ELF-1 (cell line): ENCODE measurements around the gene FCMR.

Experiments
- DNase-seq: peaks from one replicate; pipeline ENCODE4 v3.0.0-alpha.2; 2016; ENCODE audit warnings: low read depth, low spot score

FCMR gene

DNA sequence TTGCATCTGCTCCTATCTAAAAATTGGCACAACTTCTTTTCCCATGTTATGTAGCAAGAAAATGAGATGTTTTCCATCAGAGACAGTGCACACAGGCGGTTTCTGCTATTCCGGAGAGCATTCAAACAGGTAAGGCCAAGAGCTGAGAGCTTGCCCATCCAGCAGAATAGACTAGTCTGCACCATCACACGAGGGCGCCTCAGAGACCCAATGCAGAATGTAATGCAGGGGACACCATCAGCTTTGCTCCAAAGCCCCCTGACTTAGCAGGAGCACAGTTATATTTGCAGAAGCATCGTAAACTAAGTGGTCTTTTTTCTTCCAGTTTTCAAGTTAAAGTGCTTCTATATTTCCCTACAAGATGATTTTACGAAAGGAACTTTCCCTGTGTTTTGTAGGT, 19.8 kb downstream of the FCMR start:
- DNase-seq, result no peak

DNA sequence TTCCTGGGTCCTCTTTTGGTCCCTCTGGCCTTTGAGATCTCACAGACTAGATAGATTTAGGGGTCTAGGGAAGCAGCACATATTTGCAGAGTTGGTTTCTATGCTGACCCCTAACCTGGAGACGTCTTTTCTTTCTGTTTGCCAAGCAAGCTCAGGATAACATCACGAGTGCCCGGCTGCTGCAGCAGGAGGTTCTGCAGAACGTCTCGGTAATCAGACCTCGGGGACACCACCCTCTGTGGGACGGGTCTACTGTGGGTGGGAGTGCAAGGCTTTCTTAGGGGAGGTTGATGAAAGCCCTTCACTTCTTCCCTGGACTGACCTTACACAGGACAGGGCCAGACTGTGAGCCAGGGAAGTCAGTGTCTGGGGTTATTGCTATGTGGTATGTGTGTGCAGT, 21.6 kb downstream of the FCMR start:
- DNase-seq, result no peak

DNA sequence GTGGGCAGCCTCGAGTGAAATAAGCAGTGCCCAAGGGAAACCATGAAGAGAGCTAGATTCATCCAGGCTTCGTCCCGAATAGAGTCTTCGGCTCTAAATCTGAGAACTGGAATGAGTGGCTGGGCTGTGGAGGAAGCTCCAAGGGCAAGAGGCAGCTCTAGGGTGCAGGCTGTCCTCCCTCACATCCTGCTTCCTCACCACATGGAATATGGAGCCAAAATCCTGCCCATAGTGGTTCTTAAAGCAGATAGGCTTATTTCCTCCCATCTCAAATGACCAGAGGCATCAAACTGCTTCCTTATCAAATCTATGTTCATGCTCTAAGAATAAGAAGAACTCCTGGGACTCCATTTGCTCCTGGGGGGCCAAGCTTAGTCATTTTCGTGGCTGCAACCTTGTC, 22.0 kb downstream of the FCMR start:
- DNase-seq, result no peak

DNA sequence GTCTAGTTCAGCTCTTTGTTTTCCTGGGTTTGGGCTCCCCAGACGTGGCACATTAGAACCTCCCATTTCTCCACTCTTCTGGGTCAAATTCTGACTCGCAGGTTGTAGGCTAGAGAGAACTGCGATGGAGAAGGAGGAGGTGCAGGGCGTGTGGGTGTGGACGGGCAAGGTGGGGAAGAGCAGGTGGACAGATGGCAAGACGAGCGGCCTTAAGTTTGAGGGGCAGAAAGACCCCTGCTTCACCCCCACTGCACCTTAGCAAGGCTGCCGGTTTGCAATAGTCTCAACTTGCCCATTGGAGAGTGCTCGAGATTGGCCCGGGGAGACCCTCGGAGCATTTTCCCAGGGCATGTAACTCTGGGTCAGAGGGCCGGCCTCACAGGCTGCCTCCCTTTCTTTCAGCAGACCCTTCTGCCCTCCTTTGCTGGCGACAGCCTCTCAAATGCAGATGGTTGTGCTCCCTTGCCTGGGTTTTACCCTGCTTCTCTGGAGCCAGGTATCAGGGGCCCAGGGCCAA, 22.8 kb downstream of the FCMR start:
- no peak for DNase-seq

DNA sequence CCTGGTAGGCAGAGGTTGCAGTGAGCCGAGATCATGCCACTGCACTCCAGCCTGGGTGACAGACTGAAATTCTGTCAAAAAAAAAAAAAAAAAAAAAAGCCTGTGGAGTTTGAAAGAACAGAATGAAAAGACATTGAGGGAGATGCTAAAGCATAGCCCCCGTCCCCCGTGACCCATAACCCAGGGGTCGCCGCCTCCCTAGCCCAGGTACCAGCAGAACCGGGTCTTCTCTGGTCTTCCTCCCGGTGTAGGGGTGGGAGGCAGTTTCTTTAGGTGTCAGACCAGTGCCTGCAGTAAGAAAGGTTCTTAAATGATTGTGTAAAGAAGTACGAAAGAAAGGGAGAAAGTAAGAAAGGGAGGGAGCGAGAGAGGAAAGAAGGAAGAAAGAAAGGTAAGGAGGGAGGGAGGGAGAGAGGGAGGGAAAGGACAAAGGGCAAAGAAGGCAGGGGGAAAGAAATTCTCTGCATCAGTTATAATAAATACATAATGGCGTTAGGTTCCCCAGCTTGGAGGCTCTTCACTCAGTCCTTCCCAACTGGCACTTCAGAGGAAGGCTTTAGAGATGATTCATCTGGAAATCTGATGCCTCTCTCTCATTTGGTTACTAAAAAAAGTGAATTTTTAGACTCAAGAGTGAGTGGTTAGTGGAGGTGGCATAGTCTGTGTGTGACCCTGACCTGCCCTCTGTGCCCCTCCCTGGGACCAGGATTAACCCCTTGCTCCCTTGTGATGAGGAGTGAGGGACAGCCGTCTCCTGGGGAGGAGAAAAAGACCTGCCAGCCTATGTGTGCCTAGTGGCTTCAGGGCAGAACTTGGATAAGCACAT, 23.4 kb downstream of the FCMR start:
- DNase-seq, result no peak

DNA sequence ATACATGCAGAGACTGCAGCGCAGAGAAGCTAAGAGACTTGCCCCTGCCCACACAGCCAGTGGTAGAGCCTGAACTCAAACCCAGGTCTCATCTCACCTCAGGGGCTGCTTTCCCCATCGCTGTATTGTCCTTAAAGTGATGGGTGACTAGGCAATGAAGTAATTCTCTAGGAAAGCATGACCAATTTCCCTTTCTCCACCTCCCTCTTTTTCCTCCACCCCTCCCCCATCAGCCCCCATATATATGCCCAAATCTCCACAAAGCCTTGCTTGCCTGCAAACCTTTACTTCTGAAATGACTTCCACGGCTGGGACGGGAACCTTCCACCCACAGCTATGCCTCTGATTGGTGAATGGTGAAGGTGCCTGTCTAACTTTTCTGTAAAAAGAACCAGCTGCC, 24.6 kb downstream of the FCMR start, which contains the start of gene IL24:
IL24 (plus strand) TSS at position 269 of the 400 bp plus-strand sequence. CDS start 390 bp downstream, outside the sequence.
- no peak for DNase-seq

DNA sequence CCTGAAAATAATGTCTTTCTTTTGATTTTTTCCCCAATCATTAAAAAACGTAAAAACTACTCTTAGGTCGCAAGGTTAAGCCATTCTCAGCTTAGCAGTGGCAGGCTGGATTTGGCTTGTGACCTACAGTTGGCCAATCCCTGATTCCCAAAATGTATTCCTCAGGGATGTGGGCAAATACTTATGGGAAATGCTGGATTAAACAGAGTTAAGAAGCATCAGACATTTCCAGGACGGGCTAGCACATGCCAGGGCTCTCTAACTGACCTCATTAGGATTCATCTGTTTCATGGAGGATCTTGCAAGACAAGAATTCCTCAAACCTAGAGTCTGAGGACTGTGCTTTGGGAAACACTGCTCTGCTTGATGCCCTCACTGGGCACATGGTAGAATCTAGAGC, 25.5 kb downstream of the FCMR start:
- DNase-seq, result no peak

DNA sequence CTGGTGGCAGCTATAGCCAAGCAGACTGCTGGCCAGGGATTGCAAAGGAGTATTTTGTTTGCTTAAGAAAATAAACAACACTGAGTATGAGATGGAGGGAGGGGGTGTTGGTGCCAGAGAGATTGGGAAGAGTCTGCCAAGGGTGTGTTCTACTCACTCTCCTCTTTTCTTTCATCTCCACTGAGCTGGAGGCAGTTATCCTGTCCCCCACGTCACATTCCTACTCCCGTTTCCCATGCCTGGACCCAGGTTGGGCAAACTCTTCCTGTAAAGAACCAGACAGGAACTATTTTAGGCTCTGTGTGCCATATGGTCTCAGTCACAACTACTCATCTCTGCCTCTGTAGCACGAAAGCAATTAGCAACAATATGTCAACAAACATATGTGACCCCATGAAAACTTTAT, 25.9 kb downstream of the FCMR start:
- no peak for DNase-seq

DNA sequence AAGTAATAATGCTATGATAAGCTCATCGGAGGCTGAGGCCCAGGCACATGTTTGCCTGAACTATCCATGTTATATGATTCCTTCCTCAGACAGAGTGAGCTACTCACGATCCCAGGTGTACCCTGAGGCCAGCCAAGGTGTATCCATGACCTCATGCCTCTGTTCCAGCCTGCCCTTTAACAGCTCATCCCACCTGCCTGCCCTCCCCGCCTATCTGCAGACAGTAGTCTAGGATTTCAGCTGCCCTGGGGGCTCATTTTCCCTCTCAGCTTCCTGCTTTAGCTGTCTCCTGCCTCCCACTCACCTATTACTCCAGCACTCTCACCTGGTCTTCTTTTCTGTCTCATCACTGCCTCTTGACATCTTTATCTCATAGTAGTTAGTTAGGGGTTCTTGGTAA, 26.4 kb downstream of the FCMR start:
- DNase-seq, result peak; percentile 78

DNA sequence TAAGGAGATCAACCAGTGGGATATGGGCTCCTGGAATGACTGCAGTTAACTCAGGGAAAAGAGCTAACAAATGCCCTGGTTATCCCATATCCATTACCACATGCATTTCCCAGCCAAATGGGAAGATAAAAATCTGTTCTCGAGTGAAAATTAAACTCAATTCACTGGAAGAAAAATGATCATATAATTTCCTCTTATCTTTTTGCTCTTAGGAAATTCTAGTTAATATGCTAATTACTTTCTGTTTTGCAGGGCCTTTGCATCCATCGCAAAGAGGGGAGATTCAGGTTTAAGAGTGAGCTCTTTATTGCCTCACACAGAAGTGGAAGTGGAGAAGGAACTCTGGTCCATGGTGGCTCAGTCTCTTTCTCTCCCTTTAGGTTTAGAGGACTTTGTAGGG, 28.4 kb downstream of the FCMR start:
- no peak for DNase-seq

DNA sequence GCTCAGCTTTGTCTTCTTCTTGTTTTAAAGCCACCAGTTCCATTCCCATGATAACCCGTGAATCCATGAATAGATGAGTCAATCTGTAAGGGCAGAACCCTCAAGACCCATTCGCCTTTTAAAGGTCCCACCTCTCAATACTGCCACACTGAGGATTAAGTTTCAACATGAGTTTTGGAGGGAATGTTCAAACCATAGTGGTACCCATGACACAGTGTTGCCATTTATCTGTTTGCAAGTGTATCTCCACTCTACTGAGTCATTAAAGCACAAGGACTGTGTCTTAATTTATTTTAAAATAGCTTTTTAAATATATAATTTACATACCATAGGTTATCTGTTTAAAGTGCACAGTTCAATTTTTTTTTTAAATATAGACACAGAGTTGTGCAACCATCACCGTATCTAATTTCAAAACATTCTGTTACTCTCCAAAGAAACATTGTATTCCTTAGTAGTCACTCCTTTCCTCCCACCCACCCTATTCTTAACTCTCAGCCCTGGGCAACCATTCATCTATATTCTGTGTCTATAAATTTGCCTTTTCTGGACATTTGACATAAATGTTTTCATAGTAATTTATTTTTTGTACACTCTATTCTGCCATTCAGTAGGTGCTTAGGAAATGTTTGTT, 29.3 kb downstream of the FCMR start:
- DNase-seq, result no peak

DNA sequence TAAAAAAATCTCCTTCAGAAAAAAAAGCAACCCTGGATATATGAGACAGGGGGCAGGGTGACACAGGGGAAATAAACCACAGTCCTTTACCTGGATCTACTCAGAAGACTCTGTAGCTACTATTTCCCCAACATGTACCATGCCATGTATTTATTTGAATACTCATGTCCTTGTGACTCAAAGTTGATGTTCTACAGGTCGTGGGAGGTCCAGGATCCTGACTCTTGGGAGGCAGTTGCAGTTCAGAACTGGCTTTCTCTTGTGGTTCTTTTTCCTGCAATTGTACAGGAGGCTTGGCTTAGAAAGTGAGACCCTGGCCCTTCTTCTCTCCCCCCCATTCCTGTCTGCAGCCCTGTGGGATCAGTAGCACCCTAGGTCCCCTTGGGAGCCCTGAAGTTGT, 30.3 kb downstream of the FCMR start:
- DNase-seq, result no peak

DNA sequence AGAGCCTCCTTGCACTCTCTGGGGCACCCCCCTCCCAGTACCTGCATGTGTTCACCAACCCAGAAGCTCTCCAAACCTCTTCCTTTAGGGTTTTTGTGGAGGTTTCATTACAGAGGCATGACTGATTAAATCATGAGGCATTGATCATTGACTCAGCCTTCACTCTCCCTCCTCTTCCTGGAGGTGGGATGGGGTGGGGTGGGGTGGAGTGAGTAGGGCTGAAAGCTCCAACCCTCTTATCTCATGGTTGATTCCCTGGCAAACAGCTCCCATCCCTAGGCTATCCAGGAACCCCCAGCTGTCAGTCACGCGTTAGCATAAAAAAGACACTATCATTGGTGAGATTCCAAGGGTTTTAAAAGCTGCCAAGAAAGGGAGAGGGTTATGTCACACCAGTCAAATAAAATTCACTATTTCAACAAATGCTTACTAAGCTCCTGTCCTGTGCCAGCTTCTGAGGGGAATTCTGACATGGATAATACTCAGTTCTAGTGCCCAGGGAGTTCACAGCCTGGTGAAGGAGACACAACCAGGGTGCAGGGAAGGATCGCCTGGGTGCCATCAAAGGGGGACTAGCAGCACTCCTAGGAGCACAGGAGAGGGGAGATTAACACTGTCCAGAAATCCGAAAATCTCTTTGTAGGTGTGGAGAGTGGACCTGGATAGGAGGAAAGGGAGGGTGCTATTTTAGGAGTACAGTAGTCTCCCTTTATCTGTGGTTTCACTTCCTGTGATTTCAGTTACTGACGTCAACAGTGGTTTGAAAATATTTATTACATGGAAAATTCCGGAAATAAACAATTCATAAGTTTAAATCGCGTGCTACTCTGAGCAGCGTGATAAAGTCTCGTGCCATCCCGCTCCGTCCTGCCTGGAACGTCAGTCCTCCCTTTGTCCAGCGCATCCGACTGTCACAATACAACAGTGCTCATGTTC, 31.3 kb downstream of the FCMR start:
- DNase-seq, result peak; percentile 43

DNA sequence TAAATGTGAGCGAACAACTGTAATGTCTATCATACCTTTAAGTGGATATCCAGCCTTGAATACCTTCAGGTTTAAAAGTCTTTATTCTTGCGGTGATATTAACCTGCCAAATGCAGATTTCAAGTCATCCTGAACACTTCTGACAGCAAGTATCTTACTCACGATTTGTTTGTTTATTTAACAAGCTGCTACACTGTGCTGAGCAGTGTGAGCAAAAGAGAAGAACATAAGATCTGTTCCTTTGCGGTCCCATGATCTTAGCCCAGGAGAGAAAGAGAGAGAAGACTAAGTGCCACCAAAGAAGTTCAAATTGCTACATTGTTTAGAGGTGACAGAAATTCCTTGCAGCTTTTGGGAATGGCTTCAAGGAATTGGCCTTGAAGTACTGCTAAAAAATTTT, 34.0 kb downstream of the FCMR start:
- DNase-seq, result no peak

DNA sequence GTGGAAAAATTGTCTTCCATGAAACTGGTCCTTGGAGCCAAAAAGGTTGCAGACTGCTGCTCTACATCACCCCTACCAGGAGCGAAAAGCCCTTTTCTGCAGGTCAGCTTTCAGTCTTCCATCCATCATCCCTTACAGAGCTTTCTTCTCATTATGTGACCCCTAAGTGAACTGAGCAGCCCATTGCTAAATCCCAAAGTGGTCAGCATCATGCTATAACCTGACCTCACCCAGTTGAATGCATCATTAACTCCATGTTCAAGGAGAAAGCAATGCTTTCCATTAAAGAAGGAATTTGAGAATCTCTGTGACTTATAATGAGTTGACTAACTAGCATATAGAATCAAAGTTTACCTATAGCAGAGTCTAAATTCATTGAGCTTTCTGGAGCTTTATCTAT, 34.9 kb downstream of the FCMR start:
- no peak for DNase-seq

DNA sequence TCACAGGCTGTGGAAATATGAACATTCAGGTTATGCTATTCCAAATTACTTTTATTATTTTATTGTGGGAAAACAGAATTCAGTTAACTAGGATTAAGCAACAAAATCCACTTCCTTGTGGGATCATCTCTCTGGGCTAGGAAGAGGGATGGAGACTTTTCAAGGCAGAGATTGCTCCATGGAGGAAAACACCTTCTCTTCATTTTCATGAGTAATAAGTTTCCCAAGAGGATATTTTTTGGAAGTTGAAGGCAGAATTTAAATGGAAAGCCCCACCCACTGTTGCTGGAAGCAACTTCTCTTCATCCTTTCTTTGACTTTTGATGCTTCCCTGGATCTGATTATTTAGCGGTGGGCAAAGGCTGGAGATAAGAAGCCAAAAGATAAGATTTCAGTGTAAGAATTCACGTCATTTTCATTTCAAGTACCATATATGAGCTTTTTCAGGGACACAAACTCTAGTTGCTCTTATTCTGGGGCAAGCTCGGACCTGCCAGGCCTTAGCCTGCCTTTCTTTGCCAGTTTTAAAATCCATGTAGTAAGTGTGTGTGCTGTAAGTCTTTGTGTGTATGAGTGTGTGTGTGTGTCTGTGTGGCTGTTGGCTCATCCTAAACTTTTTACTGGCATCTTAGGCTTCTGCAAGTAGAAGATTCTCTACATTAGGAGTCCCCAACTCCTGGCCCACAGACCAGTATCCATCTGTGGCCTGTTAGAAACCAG, 36.2 kb downstream of the FCMR start:
- no peak for DNase-seq

DNA sequence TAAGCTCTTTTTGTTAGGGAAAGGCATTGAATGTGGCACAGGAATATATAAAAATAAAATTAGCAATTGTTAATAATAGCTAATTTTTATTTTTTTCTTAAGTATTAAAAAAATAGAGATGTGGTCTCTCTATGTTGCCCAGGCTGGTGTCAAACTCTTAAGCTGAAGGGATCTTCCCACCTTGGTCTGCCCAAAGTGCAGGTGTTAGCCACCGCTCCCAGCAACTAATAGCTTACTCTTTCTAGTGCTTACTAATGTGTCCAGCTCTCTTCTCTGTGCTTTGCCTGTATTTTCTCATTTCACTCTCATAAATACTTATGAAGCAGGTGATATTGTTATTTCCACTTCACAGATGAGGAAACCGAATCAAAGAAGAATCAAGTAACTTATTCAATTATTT, 37.9 kb downstream of the FCMR start:
- no peak for DNase-seq

DNA sequence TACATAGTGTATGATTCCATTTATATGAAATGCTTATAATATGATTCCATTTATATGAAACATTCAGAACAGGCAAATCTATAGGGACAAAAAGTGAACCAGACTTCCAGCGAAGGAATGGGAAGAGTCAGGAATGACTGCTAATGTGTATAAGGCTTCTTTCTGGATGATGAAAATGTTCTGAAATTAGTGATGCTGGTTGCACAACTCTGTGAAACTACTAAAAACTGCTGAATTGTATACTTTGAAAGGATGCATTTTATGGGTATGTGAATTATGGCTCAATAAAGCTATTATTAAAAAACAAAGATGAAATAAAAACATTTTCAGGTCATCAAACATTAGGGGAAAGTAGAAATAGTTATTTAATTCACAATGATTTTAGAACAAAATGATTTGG, 38.6 kb downstream of the FCMR start:
- no peak for DNase-seq

DNA sequence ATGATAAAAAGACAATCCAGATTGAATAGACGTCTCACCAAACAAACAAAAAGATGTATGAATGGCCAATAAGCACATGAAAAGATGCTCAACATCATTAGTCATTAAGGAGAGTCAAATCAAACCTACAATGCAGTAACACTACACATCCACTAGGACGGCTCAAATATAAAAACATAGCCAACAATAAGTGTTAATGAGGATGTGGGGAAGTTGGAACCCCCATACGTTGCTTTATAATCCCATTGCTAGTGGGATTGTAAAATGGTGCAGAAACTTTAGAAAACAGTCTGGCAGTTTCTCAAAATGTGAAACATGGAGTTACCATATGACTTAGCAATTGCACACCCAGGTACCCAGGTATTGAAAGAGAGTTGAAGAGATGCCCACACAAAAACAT, 39.2 kb downstream of the FCMR start:
- DNase-seq, result no peak

DNA sequence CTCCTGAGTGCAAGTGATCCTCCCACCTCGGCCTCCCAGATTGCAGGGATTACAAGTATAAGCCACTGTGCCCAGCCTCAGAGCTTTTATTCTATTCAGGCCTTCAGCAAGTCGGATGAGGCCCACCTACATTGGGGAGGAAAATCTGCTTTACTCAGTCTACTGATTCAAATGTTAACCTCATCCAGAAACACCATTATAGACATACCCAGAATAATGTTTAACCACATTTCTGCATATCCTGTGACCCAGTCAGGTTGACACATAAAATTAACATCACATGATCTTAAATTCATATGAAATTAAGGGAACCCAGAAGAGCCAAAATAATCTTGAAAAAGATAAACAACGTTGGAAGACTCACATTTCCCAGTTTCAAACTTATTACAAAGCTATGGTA, 41.4 kb downstream of the FCMR start:
- no peak for DNase-seq

DNA sequence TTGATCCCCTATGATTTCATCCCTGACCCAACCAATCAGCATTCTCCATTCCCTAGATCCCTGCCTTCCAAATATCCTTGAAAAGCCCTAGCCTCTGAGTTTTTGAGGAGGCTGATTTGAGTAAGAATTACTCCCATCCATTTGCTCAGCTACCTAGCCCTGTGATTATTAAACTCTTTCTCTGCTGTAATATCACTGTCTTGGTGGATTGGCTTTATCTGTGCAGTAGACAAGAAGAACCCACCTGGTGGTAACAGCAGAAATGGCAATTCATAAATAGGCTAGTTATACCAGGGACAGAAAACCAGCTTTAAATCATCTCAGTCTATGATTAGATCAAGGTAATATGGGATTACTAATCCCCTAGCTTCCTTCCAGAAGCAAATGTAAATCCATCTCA, 43.3 kb downstream of the FCMR start:
- no peak for DNase-seq
